GM12891 (cell line): ENCODE data around the gene ANXA5.

Source experiments
- POLR2A ChIP-seq: IDR thresholded peaks from 2 replicates; pipeline ENCODE4 v1.6.1; 2011; ENCODE audit warnings: low read depth, low read length, control low read depth
- SPI1 ChIP-seq: IDR thresholded peaks from 2 replicates; pipeline ENCODE4 v1.6.1; 2011; ENCODE audit warnings: low read depth, low read length, control low read depth

DNA sequence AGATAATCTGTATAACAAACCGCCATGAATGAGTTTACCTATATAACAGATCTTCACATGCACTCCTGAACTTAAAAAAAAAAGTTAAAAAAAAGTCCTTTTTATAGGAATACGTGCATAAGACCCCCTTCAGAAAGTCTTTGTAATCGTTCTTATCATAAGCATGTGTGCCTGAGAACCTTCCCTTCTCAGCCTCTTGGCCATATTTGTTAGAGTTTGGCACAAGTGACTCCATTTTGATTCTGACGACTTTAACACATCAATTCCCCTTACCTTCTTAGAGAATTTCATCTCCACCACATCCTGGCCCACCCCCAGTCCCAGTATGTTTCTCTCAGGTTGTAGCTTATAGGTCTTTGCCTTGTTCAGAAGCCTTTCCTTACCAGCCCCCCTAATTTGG, 16.0 kb upstream of the ANXA5 start:
- no peak for TF ChIP-seq POLR2A
- TF ChIP-seq SPI1, result no peak
